Stomach (tissue), 9 donors: ENCODE data around the gene AHCYL2. TPM values are rescaled to one million over a fixed set of nuclear protein-coding genes. Genes with fewer than 3 reads are reported as not detected.

Experiments
- DNase-seq, 2 donors: peaks; one replicate each; pipeline versions ENCODE4 v3.0.0 to v3.0.0-alpha.2; 2013 to 2019
- H3K27ac ChIP-seq, 5 donors: fragments of 200-600 bp in 4 of 5; sonication (generic) in 4 of 5; one replicate each; pipeline ENCODE4 v1.5.1; 2013 to 2019; ENCODE audit warnings: mild to moderate bottlenecking in 1 of 5, moderate library complexity in 1 of 5
- H3K27me3 ChIP-seq, 3 donors: fragments of 200-600 bp; sonication (generic); one replicate each; pipeline ENCODE4 v1.5.1; 2017 to 2019; ENCODE audit warnings: mixed run types in 1 of 3
- H3K36me3 ChIP-seq, 4 donors: fragments of 200-600 bp; sonication (generic); 1 replicate in 3 of 4; 2 replicates in 1 of 4; pipeline ENCODE4 v1.5.1; 2016 to 2019
- H3K4me1 ChIP-seq, 4 donors: fragments of 200-600 bp; sonication (generic); one replicate each; pipeline ENCODE4 v1.5.1; 2016 to 2019
- H3K4me3 ChIP-seq, 4 donors: fragments of 200-600 bp; sonication (generic) in 3 of 4; one replicate each; pipeline ENCODE4 v1.5.1; 2016 to 2019; ENCODE audit warnings: mild to moderate bottlenecking in 1 of 4
- H3K9me3 ChIP-seq, 4 donors: fragments of 200-600 bp; sonication (generic); one replicate each; pipeline ENCODE4 v1.5.1; 2016 to 2019
- EP300 ChIP-seq: sonication (generic); formaldehyde crosslinking; IDR thresholded peaks from one replicate; pipeline ENCODE4 v1.6.1; 2017; ENCODE audit warnings: antibody characterized with exemption
- POLR2A ChIP-seq, 4 donors: fragments of 450-650 bp; IDR thresholded peaks; one replicate each; pipeline ENCODE4 v1.6.1; 2016; ENCODE audit warnings: antibody characterized with exemption in 4 of 4, control low read depth in 2 of 4, mild to moderate bottlenecking in 1 of 4, moderate library complexity in 1 of 4
- POLR2AphosphoS5 ChIP-seq, 3 donors: sonication (generic); formaldehyde crosslinking; IDR thresholded peaks; one replicate each; pipeline ENCODE4 v1.6.1; 2016; ENCODE audit warnings: antibody characterized with exemption in 3 of 3
- WGBS, 5 donors: extraction: QIAGEN DNeasy Blood & Tissue Kit in 3 of 5; methylation state at CpG; one replicate each; pipeline versions ENCODE4 v1.1.5 to v1.1.7; 2013 to 2018; 5-methylcytosine and 5-hydroxymethylcytosine counted together
- intact Hi-C: fragments of 100-400 bp; cut with DNase I; formaldehyde crosslinking; loops from one replicate; pipeline ENCODE4 v1.15.1; 2023; ENCODE audit warnings: low total_unique reads
- polyA plus RNA-seq, 3 donors: library from polyadenylated mRNA; stranded (reverse); fragments of 200-250 nt; gene quantifications; one replicate each; pipeline ENCODE4 v1.2.3, GENCODE V29; 2013
- total RNA-seq, 5 donors: library from RNA; depleted of rRNA; stranded (reverse); fragments of >200 nt; gene quantifications; one replicate each; pipeline versions ENCODE4 v1.1.0 to v1.2.3, GENCODE V29; 2014 to 2016
- TF ChIP-seq, protein P1 (sequence below), 7 experiments: fragments of 450-650 bp in 4 of 7; fragments of 200-600 bp in 3 of 7; sonication (generic) in 3 of 7; IDR thresholded peaks; one replicate each; pipeline ENCODE4 v1.5.1; 2016 to 2019; ENCODE audit warnings: antibody characterized with exemption in 7 of 7, control low read depth in 2 of 7, mild to moderate bottlenecking in 1 of 7
- donor health status: healthy with polysubstance abuse.
- donor health status: Bipolar disorder and iron deficiency.
- donor health status: healthy.

The AHCYL2 gene
- total and polyA plus RNA-seq, 8 donors: 4.6 to 87.0 (median 61.6) TPM

GRCh38 chr7:129265328-129265727, 40.5 kb downstream of the AHCYL2 start:
- H3K4me3 ChIP-seq: no peak overlapping the region
- H3K36me3 ChIP-seq: no peaks in the 10 kb centered on the region
- TF ChIP-seq EP300 (no peak), POLR2A (IDR thresholded peaks at IDR 0.05) (no peak), POLR2AphosphoS5 (IDR thresholded peaks at IDR 0.05) (no peak)
- TF ChIP-seq, protein P1, sequence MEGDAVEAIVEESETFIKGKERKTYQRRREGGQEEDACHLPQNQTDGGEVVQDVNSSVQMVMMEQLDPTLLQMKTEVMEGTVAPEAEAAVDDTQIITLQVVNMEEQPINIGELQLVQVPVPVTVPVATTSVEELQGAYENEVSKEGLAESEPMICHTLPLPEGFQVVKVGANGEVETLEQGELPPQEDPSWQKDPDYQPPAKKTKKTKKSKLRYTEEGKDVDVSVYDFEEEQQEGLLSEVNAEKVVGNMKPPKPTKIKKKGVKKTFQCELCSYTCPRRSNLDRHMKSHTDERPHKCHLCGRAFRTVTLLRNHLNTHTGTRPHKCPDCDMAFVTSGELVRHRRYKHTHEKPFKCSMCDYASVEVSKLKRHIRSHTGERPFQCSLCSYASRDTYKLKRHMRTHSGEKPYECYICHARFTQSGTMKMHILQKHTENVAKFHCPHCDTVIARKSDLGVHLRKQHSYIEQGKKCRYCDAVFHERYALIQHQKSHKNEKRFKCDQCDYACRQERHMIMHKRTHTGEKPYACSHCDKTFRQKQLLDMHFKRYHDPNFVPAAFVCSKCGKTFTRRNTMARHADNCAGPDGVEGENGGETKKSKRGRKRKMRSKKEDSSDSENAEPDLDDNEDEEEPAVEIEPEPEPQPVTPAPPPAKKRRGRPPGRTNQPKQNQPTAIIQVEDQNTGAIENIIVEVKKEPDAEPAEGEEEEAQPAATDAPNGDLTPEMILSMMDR (IDR thresholded peaks at IDR 0.05): no peak
- no peak for DNase-seq
- 42 to 68% (median 54%) methylated on average over 1 of the region's 1 CpG for WGBS, 5 donors
- no peaks in the 10 kb centered on the region for H3K27me3 ChIP-seq
- no peaks in the 10 kb centered on the region for H3K9me3 ChIP-seq
- intact Hi-C loops: no loop called here
- H3K4me1 ChIP-seq: peaks cover 0 to 15% (median 5%) of the 10 kb centered on the region in 4 donors
- no peak overlapping the region for H3K27ac ChIP-seq

GRCh38 chr7:129266181-129266580, 41.4 kb downstream of the AHCYL2 start:
- Histone ChIP-seq H3K4me3 (no peak overlapping the region), H3K36me3 (no peaks in the 10 kb centered on the region), H3K27ac (no peak overlapping the region), H3K9me3 (no peaks in the 10 kb centered on the region), H3K27me3 (no peaks in the 10 kb centered on the region), H3K4me1 (peaks cover 0 to 15% (median 5%) of the 10 kb centered on the region in 4 donors)
- intact Hi-C loops: no loop called here
- no peak for TF ChIP-seq EP300
- TF ChIP-seq, protein P1 (IDR thresholded peaks at IDR 0.05): no peak
- no peak for TF ChIP-seq POLR2A (IDR thresholded peaks at IDR 0.05)
- no peak for TF ChIP-seq POLR2AphosphoS5 (IDR thresholded peaks at IDR 0.05)
- WGBS, 5 donors: 77 to 84% (median 82%) methylated on average over 6 of the region's 6 CpGs
- DNase-seq: no peak

- intact Hi-C loops: no loop called here
Measured at GRCh38 chr7:129270077-129270476, 45.2 kb downstream of the AHCYL2 start.

DNA sequence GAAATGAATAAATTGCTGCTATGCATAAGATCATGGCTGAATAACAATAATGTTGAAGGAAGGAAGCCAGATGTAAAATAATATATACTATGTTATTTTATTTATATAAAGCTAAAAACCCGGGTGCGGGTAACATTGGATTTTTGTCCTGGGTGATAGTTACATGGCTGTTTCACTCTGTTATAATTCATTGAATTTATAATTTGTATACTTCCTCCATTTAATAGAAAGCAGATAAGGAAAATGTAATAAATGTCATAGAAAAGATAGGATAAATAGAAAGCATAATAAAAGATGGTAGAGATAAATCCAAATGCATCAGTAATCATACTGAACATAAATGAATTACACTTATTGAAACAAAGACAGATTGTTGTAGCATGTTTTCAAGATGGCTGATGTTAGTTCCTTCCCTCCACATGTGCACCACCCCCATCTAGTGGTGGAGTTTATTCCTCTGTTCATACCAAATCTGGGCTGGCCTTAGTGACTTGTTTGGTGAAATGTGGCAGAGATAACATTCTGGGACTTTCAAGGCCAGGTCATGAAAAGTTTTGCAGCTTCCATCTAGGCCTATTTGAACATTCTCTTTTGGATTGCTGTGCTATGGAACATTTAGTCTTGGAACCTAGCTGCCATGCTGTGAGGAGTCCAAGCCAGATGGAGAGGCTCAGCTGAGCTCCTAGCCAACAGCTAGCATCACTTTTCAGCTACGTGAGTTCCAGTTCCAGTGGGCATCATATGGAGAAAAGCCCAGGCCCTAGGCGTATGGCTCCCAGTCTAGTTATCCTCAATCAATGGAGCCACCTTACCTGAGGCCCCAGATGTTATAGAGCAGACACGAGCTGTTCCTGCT, 46.9 kb downstream of the AHCYL2 start:
- peak in 1 of 3 donors; percentile 40 for TF ChIP-seq POLR2AphosphoS5 (IDR thresholded peaks at IDR 0.05)
- TF ChIP-seq POLR2A (IDR thresholded peaks at IDR 0.05): no peak
- TF ChIP-seq EP300: no peak
- TF ChIP-seq, protein P1 (IDR thresholded peaks at IDR 0.05): peak in 5 of 7 experiments; percentile 22 to 66 (median 63)
- Histone ChIP-seq H3K36me3 (peaks cover 0 to 12% (median 5%) of the 10 kb centered on the region in 4 donors), H3K9me3 (peaks cover 0 to 7% (median 0%) of the 10 kb centered on the region in 4 donors), H3K4me3 (no peak overlapping the region), H3K4me1 (no peaks in the 10 kb centered on the region), H3K27ac (no peak overlapping the region), H3K27me3 (no peaks in the 10 kb centered on the region)
- 71 to 75% (median 72%) methylated on average over 5 of the region's 5 CpGs for WGBS, 5 donors
- intact Hi-C loops: no loop called here
- DNase-seq: peak; percentile 39 to 75

More at GRCh38 chr7:129270077-129270476, 45.2 kb downstream of the AHCYL2 start:
- Histone ChIP-seq H3K36me3 (peaks cover 0 to 11% (median 5%) of the 10 kb centered on the region in 4 donors), H3K4me1 (no peaks in the 10 kb centered on the region), H3K27ac (no peak overlapping the region), H3K4me3 (no peak overlapping the region), H3K9me3 (peaks cover 0 to 7% (median 0%) of the 10 kb centered on the region in 4 donors), H3K27me3 (no peaks in the 10 kb centered on the region)
- WGBS, 5 donors: 82 to 93% (median 88%) methylated on average over 3 of the region's 3 CpGs
- TF ChIP-seq EP300 (no peak), POLR2AphosphoS5 (IDR thresholded peaks at IDR 0.05) (no peak), POLR2A (IDR thresholded peaks at IDR 0.05) (no peak)
- TF ChIP-seq, protein P1 (IDR thresholded peaks at IDR 0.05): no peak
- DNase-seq: no peak
